HepG2 (cell line): Measurements from ENCODE around the gene RAP2C. TPM values are rescaled to one million over a fixed set of nuclear protein-coding genes. Genes with fewer than 3 reads are reported as not detected.

ENCODE experiments used
- ATAC-seq: fragments of 200-7000 bp; cut with Tn5 transposase; 3 replicates; pipeline ENCODE4 v1.9.1; 2020; ENCODE audit warnings: mild to moderate bottlenecking, moderate library complexity
- BruUV-seq: library from RNA; stranded (reverse); fragments of 400-500 nt; replicated peaks from 2 replicates; lab custom pipeline; 2021; lab: Mats Ljungman, UMichigan
- CTCF ChIA-PET: fragments of 300-600 bp; formaldehyde crosslinking; extraction: SDS; loops from one replicate; lab custom pipeline; 2021; ENCODE audit warnings: low total read pairs, inconsistent platforms, low intra/inter-chr PET ratio; lab: Yijun Ruan, JAX
- POLR2A ChIA-PET: fragments of 350-600 bp; sonication (Branson Sonifier 250); formaldehyde crosslinking; loops from one replicate; lab custom pipeline; 2020; ENCODE audit warnings: antibody characterized with exemption, inconsistent platforms; lab: Yijun Ruan, JAX
- DNase-seq: peaks from one replicate; pipeline ENCODE4 v3.0.0-alpha.2; 2015; ENCODE audit warnings: low spot score
- FAIRE-seq: peaks from 3 replicates; lab custom pipeline; 2011; peaks lifted over from hg19 to GRCh38; lab: Jason Lieb, UNC
- H2AFZ ChIP-seq: one replicate; pipeline ENCODE4 v1.6.1; 2011; ENCODE audit warnings: low read length, inconsistent platforms
- H3K27ac ChIP-seq: fragments of 300-600 bp; 3 replicates; pipeline ENCODE4 v1.8.0; 2011; ENCODE audit warnings: mixed run types, mild to moderate bottlenecking, mixed read lengths, low read length, inconsistent platforms; ENCODE audit not compliant: insufficient read depth; ENCODE audit errors: extremely low read length
- H3K27me3 ChIP-seq, 2 experiments: fragments of 200-600 bp in 1 of 2; 2 replicates in 1 of 2; 3 replicates in 1 of 2; pipeline versions ENCODE4 v1.6.0 to v1.8.0; 2011; ENCODE audit warnings: low read length in 2 of 2, mild to moderate bottlenecking in 2 of 2, moderate library complexity in 2 of 2, inconsistent platforms in 1 of 2; ENCODE audit not compliant: insufficient read depth in 2 of 2, control insufficient read depth in 1 of 2
- H3K36me3 ChIP-seq, 2 experiments: fragments of 200-600 bp in 1 of 2; replicated peaks in 1 of 2; 2 replicates in 1 of 2; 3 replicates in 1 of 2; pipeline versions ENCODE4 v1.5.1 to v1.8.0; 2011; ENCODE audit warnings: low read length in 2 of 2, inconsistent platforms in 1 of 2; ENCODE audit not compliant: insufficient read depth in 2 of 2, control insufficient read depth in 1 of 2
- H3K4me1 ChIP-seq: 2 replicates; pipeline ENCODE4 v1.5.1; 2012; ENCODE audit warnings: low read length, inconsistent platforms; ENCODE audit not compliant: insufficient read depth
- H3K4me2 ChIP-seq: 2 replicates; pipeline ENCODE4 v1.6.0; 2011; ENCODE audit warnings: low read depth, low read length, inconsistent platforms
- H3K4me3 ChIP-seq, 3 experiments: fragments of 200-600 bp in 1 of 3; sonication (generic), shearing (Covaris generic) in 1 of 3; replicated peaks in 1 of 3; 2 replicates each; pipeline ENCODE4 v1.5.1; 2011 to 2016; ENCODE audit warnings: low read length in 3 of 3, inconsistent platforms in 2 of 3, low read depth in 2 of 3, mild to moderate bottlenecking in 2 of 3, control low read depth in 1 of 3, mixed read lengths in 1 of 3; ENCODE audit not compliant: insufficient read depth in 1 of 3
- H3K79me2 ChIP-seq: one replicate; pipeline ENCODE4 v1.6.1; 2011; ENCODE audit warnings: low read length, inconsistent platforms; ENCODE audit not compliant: insufficient read depth
- H3K9ac ChIP-seq: 2 replicates; pipeline ENCODE4 v1.6.0; 2011; ENCODE audit warnings: mild to moderate bottlenecking, low read depth, low read length, inconsistent platforms; ENCODE audit not compliant: insufficient read depth
- H3K9me3 ChIP-seq: 2 replicates; pipeline ENCODE4 v1.5.1; 2012; ENCODE audit warnings: mild to moderate bottlenecking, low read length
- H4K20me1 ChIP-seq: 2 replicates; pipeline ENCODE4 v1.6.0; 2011; ENCODE audit warnings: inconsistent platforms, mild to moderate bottlenecking, low read length, moderate library complexity; ENCODE audit not compliant: insufficient read depth
- MAZ ChIP-seq, 2 experiments: sonication (generic) in 1 of 2; formaldehyde crosslinking in 1 of 2; IDR thresholded peaks; 2 replicates each; pipeline versions ENCODE4 v1.5.0 to v1.6.1; 2012 to 2020; ENCODE audit warnings: low read depth in 2 of 2, mild to moderate bottlenecking in 2 of 2, borderline replicate concordance in 1 of 2, improper control_type of control experiment in 1 of 2, low read length in 1 of 2, missing genetic modification reagents in 1 of 2, moderate library complexity in 1 of 2
- PITX1 ChIP-seq: sonication (generic); formaldehyde crosslinking; IDR thresholded peaks from 2 replicates; pipeline ENCODE4 v1.5.1; 2020; ENCODE audit warnings: mild to moderate bottlenecking, missing genetic modification reagents
- RBAK ChIP-seq: sonication (generic); formaldehyde crosslinking; IDR thresholded peaks from 2 replicates; pipeline ENCODE4 v1.5.1; 2020; ENCODE audit warnings: mild to moderate bottlenecking, missing genetic modification reagents
- SMAD1 ChIP-seq: sonication (generic); formaldehyde crosslinking; IDR thresholded peaks from 2 replicates; pipeline ENCODE4 v1.4.0; 2020; ENCODE audit warnings: missing genetic modification reagents, low read depth, mild to moderate bottlenecking, borderline replicate concordance
- SP140L ChIP-seq: sonication (generic); formaldehyde crosslinking; IDR thresholded peaks from 2 replicates; pipeline ENCODE4 v1.4.0; 2020; ENCODE audit warnings: missing genetic modification reagents, borderline replicate concordance
- SRY ChIP-seq: sonication (generic); formaldehyde crosslinking; IDR thresholded peaks from 2 replicates; pipeline ENCODE4 v1.8.0; 2022; ENCODE audit warnings: mild to moderate bottlenecking, missing genetic modification reagents
- ZFP62 ChIP-seq: sonication (generic); formaldehyde crosslinking; IDR thresholded peaks from 2 replicates; pipeline ENCODE4 v1.4.0; 2020; ENCODE audit warnings: missing genetic modification reagents
- ZNF138 ChIP-seq: sonication (generic); formaldehyde crosslinking; IDR thresholded peaks from 2 replicates; pipeline ENCODE4 v1.5.0; 2020; ENCODE audit warnings: mild to moderate bottlenecking, low read depth, missing genetic modification reagents
- ZNF232 ChIP-seq: sonication (generic); formaldehyde crosslinking; IDR thresholded peaks from 2 replicates; pipeline ENCODE4 v1.4.0; 2020; ENCODE audit warnings: missing genetic modification reagents, borderline replicate concordance
- ZNF430 ChIP-seq: sonication (generic); formaldehyde crosslinking; IDR thresholded peaks from 2 replicates; pipeline ENCODE4 v1.9.0; 2021; ENCODE audit warnings: mild to moderate bottlenecking, missing genetic modification reagents
- ZNF44 ChIP-seq: sonication (generic); formaldehyde crosslinking; IDR thresholded peaks from 2 replicates; pipeline ENCODE4 v1.5.1; 2020; ENCODE audit warnings: mild to moderate bottlenecking, missing genetic modification reagents
- ZNF496 ChIP-seq: sonication (generic); formaldehyde crosslinking; IDR thresholded peaks from 2 replicates; pipeline ENCODE4 v1.8.1; 2023; ENCODE audit warnings: mild to moderate bottlenecking, moderate library complexity, missing genetic modification reagents; ENCODE audit not compliant: insufficient replicate concordance
- ZNF552 ChIP-seq: sonication (generic); formaldehyde crosslinking; IDR thresholded peaks from 2 replicates; pipeline ENCODE4 v1.9.0; 2022; ENCODE audit warnings: missing genetic modification reagents, mild to moderate bottlenecking, borderline replicate concordance
- ZNF589 ChIP-seq: sonication (generic); formaldehyde crosslinking; conservative IDR thresholded peaks from 2 replicates; pipeline ENCODE4 v1.8.0; 2022; ENCODE audit warnings: mild to moderate bottlenecking, moderate library complexity, missing genetic modification reagents
- ZNF616 ChIP-seq: sonication (generic); formaldehyde crosslinking; IDR thresholded peaks from 2 replicates; pipeline ENCODE4 v1.5.0; 2020; ENCODE audit warnings: low read depth, mild to moderate bottlenecking, missing genetic modification reagents
- ZNF709 ChIP-seq: sonication (generic); formaldehyde crosslinking; IDR thresholded peaks from 2 replicates; pipeline ENCODE4 v1.5.0; 2020; ENCODE audit warnings: mild to moderate bottlenecking, missing genetic modification reagents
- ZSCAN21 ChIP-seq: sonication (generic); formaldehyde crosslinking; IDR thresholded peaks from 2 replicates; pipeline ENCODE4 v1.8.0; 2022; ENCODE audit warnings: mild to moderate bottlenecking, missing genetic modification reagents, moderate library complexity, borderline replicate concordance
- in situ Hi-C: cut with HindIII; loops from 2 replicates; pipeline ENCODE4 v1.10.0; 2017; ENCODE audit warnings: low pct_unique_long_range_greater_than_20kb; ENCODE audit not compliant: extremely low pct_ligation_motif_present
- intact Hi-C: fragments of 100-400 bp; cut with micrococcal nuclease; formaldehyde crosslinking; loops from one replicate; pipeline ENCODE4 v1.10.0; 2022; ENCODE audit not compliant: unreplicated experiment
- polyA plus RNA-seq, 8 experiments: library from polyadenylated mRNA; depleted of rRNA in 3 of 8; stranded (reverse) in 7 of 8; unstranded in 1 of 8; fragments of >200 nt; fragmentation: Illumina TruSeq in 4 of 8; extraction: Trizol in 4 of 8; gene quantifications; 2 replicates each; pipeline versions ENCODE4 v1.2.1 to v1.2.3, GENCODE V29; 2011 to 2016; ENCODE audit warnings: low read depth in 4 of 8, missing spikeins in 1 of 8, mixed read lengths in 1 of 8; ENCODE audit not compliant: insufficient read depth in 1 of 8
- total RNA-seq, 5 experiments: library from RNA; depleted of rRNA; stranded (reverse); fragments of >200 nt; fragmentation: Illumina TruSeq; extraction: Trizol; gene quantifications; 2 replicates each; pipeline ENCODE4 v1.2.3, GENCODE V29; 2016; ENCODE audit warnings: low read depth in 1 of 5
- TF ChIP-seq, protein P1 (sequence below): IDR thresholded peaks from 2 replicates; pipeline ENCODE4 v1.6.1; 2018; ENCODE audit warnings: missing genetic modification reagents
- TF ChIP-seq, protein P2 (sequence below): sonication (generic); formaldehyde crosslinking; IDR thresholded peaks from 2 replicates; pipeline ENCODE4 v1.9.0; 2022; ENCODE audit warnings: missing genetic modification reagents, mild to moderate bottlenecking, borderline replicate concordance

The RAP2C gene
- total and polyA plus RNA-seq, 2 of the 13 experiments (the other 11 are each of a cell fraction or from before 2014, with no cell fraction given): 8.0 to 28.5 TPM

DNA sequence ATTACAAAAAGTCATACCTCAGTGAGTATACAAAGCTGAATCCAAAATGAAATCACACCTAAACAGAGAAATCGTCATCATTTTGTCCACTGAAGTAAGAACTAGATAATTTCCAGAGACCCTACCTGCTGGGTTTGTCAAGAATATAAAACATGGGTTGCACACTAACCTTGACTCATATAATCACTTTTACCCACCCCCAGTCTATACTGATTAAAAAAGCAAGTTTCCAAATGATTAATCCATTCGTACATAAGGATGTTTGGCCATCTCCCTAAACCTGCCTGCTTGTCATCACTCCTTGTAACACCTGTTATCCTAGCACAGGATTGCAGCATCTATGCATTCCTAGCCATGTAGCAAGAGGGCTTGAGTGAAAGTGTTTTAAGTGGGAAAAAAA lies 4.7 kb downstream of the RAP2C start (continued):
- TF ChIP-seq ZNF709 (CRISPR knock-in tag): no peak
- TF ChIP-seq ZNF552 (CRISPR knock-in tag): no peak
- no peak for TF ChIP-seq ZSCAN21 (CRISPR knock-in tag)

DNA sequence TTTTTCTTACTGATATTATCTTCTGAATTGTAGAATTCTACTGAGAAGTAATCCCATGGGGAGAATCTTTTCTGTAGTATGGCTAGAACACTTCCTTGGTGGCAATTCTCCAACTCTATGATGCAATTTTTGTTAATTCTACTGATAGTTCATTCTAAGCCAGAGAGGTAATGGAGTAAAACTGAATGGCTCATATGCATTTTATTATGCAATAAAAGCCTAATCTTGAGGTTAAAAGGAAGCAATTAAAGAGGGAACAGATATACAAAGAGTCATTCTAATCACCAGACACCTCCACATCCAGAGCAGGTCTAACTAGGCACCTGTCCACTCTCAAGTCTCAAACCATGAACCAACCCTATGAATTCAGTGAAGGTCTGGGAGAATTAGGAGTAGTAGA lies 9.7 kb downstream of the RAP2C start:
- Histone ChIP-seq H4K20me1 (no peaks in the 10 kb centered on the region), H3K79me2 (peaks cover 9% of the 10 kb centered on the region), H3K4me3 (no peak overlapping the region), H3K36me3 (peaks cover 4 to 15% of the 10 kb centered on the region in 2 experiments; a peak in 3 of 5 replicates), H3K4me1 (peaks cover 6% of the 10 kb centered on the region; the same call in 1 of the 2 replicates), H3K9ac (no peak overlapping the region), H2AFZ (no peak overlapping the region), H3K27me3 (no peaks in the 10 kb centered on the region), H3K9me3 (no peaks in the 10 kb centered on the region), H3K27ac (no peak overlapping the region), H3K4me2 (no peak overlapping the region)
- no peak for ATAC-seq
- in situ Hi-C loops: no loop called here
- intact Hi-C loops: no loop called here
- FAIRE-seq: peak; percentile 4
- no TSS peak for BruUV-seq
- ChIA-PET POLR2A (no interaction called here), CTCF (no interaction called here)
- no peak for DNase-seq
- TF ChIP-seq, protein P1, sequence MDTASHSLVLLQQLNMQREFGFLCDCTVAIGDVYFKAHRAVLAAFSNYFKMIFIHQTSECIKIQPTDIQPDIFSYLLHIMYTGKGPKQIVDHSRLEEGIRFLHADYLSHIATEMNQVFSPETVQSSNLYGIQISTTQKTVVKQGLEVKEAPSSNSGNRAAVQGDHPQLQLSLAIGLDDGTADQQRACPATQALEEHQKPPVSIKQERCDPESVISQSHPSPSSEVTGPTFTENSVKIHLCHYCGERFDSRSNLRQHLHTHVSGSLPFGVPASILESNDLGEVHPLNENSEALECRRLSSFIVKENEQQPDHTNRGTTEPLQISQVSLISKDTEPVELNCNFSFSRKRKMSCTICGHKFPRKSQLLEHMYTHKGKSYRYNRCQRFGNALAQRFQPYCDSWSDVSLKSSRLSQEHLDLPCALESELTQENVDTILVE (CRISPR knock-in tag): no peak
- TF ChIP-seq, protein P2, sequence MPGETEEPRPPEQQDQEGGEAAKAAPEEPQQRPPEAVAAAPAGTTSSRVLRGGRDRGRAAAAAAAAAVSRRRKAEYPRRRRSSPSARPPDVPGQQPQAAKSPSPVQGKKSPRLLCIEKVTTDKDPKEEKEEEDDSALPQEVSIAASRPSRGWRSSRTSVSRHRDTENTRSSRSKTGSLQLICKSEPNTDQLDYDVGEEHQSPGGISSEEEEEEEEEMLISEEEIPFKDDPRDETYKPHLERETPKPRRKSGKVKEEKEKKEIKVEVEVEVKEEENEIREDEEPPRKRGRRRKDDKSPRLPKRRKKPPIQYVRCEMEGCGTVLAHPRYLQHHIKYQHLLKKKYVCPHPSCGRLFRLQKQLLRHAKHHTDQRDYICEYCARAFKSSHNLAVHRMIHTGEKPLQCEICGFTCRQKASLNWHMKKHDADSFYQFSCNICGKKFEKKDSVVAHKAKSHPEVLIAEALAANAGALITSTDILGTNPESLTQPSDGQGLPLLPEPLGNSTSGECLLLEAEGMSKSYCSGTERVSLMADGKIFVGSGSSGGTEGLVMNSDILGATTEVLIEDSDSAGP (CRISPR knock-in tag): no peak
- TF ChIP-seq ZNF616 (CRISPR knock-in tag): no peak
- TF ChIP-seq ZNF430 (CRISPR knock-in tag): no peak
- no peak for TF ChIP-seq MAZ (IDR thresholded peaks at IDR 0.05; ENCODE audit: borderline replicate concordance, low read depth, low read length)
- TF ChIP-seq MAZ (CRISPR knock-in tag; IDR thresholded peaks at IDR 0.05; ENCODE audit: low read depth): no peak
- TF ChIP-seq ZNF44: no peak
- TF ChIP-seq SRY (CRISPR knock-in tag): no peak
- no peak for TF ChIP-seq ZNF496
- no peak for TF ChIP-seq RBAK (CRISPR knock-in tag)
- TF ChIP-seq SP140L (CRISPR knock-in tag): no peak
- TF ChIP-seq SMAD1 (CRISPR knock-in tag): no peak
- no peak for TF ChIP-seq ZFP62 (CRISPR knock-in tag)
- TF ChIP-seq ZNF232 (CRISPR knock-in tag): no peak
- no peak for TF ChIP-seq PITX1 (CRISPR knock-in tag)
- TF ChIP-seq ZNF138 (CRISPR knock-in tag): no peak
- no peak for TF ChIP-seq ZNF589 (CRISPR knock-in tag)
